SK-N-SH (cell line): ENCODE measurements around the gene TIMM22. TPM values are rescaled to one million over a fixed set of nuclear protein-coding genes. Genes with fewer than 3 reads are reported as not detected.

Source experiments
- CHD2 ChIP-seq: fragments of 150-350 bp; IDR thresholded peaks from 2 replicates; pipeline ENCODE4 v1.6.1; 2018; ENCODE audit warnings: low read length; ENCODE audit not compliant: partially characterized antibody
- ELF1 ChIP-seq: IDR thresholded peaks from 2 replicates; pipeline ENCODE4 v1.4.0; 2012
- FOXM1 ChIP-seq: IDR thresholded peaks from 2 replicates; pipeline ENCODE4 v1.4.0; 2012; ENCODE audit warnings: low read depth, mild to moderate bottlenecking
- GABPA ChIP-seq: IDR thresholded peaks from 2 replicates; pipeline ENCODE4 v1.4.0; 2012; ENCODE audit warnings: low read depth, mild to moderate bottlenecking
- JUND ChIP-seq: IDR thresholded peaks from 2 replicates; pipeline ENCODE4 v1.4.0; 2012
- MAX ChIP-seq: IDR thresholded peaks from 2 replicates; pipeline ENCODE4 v1.4.0; 2012; ENCODE audit warnings: low read depth
- MEF2A ChIP-seq: IDR thresholded peaks from 2 replicates; pipeline ENCODE4 v1.4.0; 2012; ENCODE audit warnings: low read depth, borderline replicate concordance
- NFIC ChIP-seq: IDR thresholded peaks from 2 replicates; pipeline ENCODE4 v1.4.0; 2012; ENCODE audit warnings: borderline replicate concordance
- NRF1 ChIP-seq: IDR thresholded peaks from 2 replicates; pipeline ENCODE4 v1.6.1; 2012; ENCODE audit warnings: low read depth, mild to moderate bottlenecking, low read length
- PBX3 ChIP-seq: IDR thresholded peaks from 2 replicates; pipeline ENCODE4; 2012
- RAD21 ChIP-seq: IDR thresholded peaks from 2 replicates; pipeline ENCODE4 v1.6.1; 2012; ENCODE audit warnings: mild to moderate bottlenecking, low read length
- REST ChIP-seq: IDR thresholded peaks from 2 replicates; pipeline ENCODE4 v1.6.1; 2012; ENCODE audit warnings: mild to moderate bottlenecking, low read depth, low read length, moderate library complexity
- SIN3A ChIP-seq: IDR thresholded peaks from 2 replicates; pipeline ENCODE4 v1.6.1; 2012; ENCODE audit warnings: low read depth, mild to moderate bottlenecking, low read length, moderate library complexity, borderline replicate concordance
- SMC3 ChIP-seq: IDR thresholded peaks from 2 replicates; pipeline ENCODE4 v1.6.1; 2012; ENCODE audit warnings: low read depth, low read length, improper control_type of control experiment
- TAF1 ChIP-seq: IDR thresholded peaks from 2 replicates; pipeline ENCODE4 v1.6.1; 2012; ENCODE audit warnings: low read depth, mild to moderate bottlenecking, low read length, moderate library complexity, borderline replicate concordance
- TEAD4 ChIP-seq: IDR thresholded peaks from 2 replicates; pipeline ENCODE4 v1.4.0; 2012; ENCODE audit warnings: mild to moderate bottlenecking, borderline replicate concordance; ENCODE audit not compliant: insufficient read depth
- USF1 ChIP-seq: IDR thresholded peaks from 2 replicates; pipeline ENCODE4 v1.4.0; 2012; ENCODE audit warnings: low read depth, borderline replicate concordance
- USF2 ChIP-seq: fragments of 150-350 bp; IDR thresholded peaks from 2 replicates; pipeline ENCODE4 v1.6.1; 2017; ENCODE audit warnings: antibody characterized with exemption, low read length, low read depth, borderline replicate concordance
- YY1 ChIP-seq: IDR thresholded peaks from 2 replicates; pipeline ENCODE4 v1.4.0; 2012; ENCODE audit warnings: low read depth, mild to moderate bottlenecking
- polyA plus RNA-seq, 3 experiments: library from polyadenylated mRNA; depleted of rRNA; stranded (reverse); fragments of >200 nt; gene quantifications; 2 replicates each; pipeline ENCODE4 v1.2.3, GENCODE V29; 2012

TIMM22 gene
- polyA plus RNA-seq, 1 of the 3 experiments (the other 2 are of a cell fraction) = 9.9 TPM

GRCh38 chr17:1002771-1003555 is 6.0 kb downstream of the TIMM22 start (continued):
- peak; percentile 87 for TF ChIP-seq MAX
- TF ChIP-seq NFIC = peak; percentile 66
- TF ChIP-seq JUND = peak; percentile 68
- TF ChIP-seq TEAD4 = no peak
- no peak for TF ChIP-seq FOXM1
- 0 out of 2 replicates have a peak, but pooled peaks have one; percentile 16 for TF ChIP-seq MEF2A
- no peak for TF ChIP-seq ELF1
- no peak for TF ChIP-seq YY1
- TF ChIP-seq SIN3A = peak; percentile 81; the same call in 1 of the 2 replicates
- TF ChIP-seq USF1 = no peak
- no peak for TF ChIP-seq SMC3
- no peak for TF ChIP-seq TAF1
- no peak for TF ChIP-seq USF2
- peak; percentile 90 for TF ChIP-seq PBX3
- TF ChIP-seq NRF1 = no peak
- TF ChIP-seq RAD21 = no peak
- no peak for TF ChIP-seq REST
- no peak for TF ChIP-seq CHD2
- no peak for TF ChIP-seq GABPA
